Keratinocyte (primary cell): ENCODE measurements around the gene GLDN. TPM values are rescaled to one million over a fixed set of nuclear protein-coding genes. Genes with fewer than 3 reads are reported as not detected.

ENCODE experiments used
- DNase-seq: peaks from one replicate; pipeline ENCODE4 v3.0.0-alpha.2; 2011; ENCODE audit warnings: low read depth, missing footprints, low spot score
- FAIRE-seq: peaks from 2 replicates; lab custom pipeline; 2011; peaks lifted over from hg19 to GRCh38; lab: Jason Lieb, UNC
- H2AFZ ChIP-seq: 2 replicates; pipeline ENCODE4 v1.6.0; 2012; ENCODE audit warnings: low read length, control low read depth, inconsistent platforms; ENCODE audit not compliant: control insufficient read depth
- H3K27ac ChIP-seq: 2 replicates; pipeline ENCODE4 v1.5.1; 2011; ENCODE audit warnings: low read length; ENCODE audit not compliant: control insufficient read depth, insufficient read depth
- H3K27me3 ChIP-seq: 3 replicates; pipeline ENCODE4 v1.6.0; 2011; ENCODE audit warnings: low read length; ENCODE audit not compliant: control insufficient read depth, insufficient read depth; ENCODE audit errors: extremely low read depth
- H3K36me3 ChIP-seq, 2 experiments: 2 replicates in 1 of 2; 3 replicates in 1 of 2; pipeline ENCODE4 v1.5.1; 2011; ENCODE audit warnings: low read length in 2 of 2, mild to moderate bottlenecking in 1 of 2; ENCODE audit not compliant: control insufficient read depth in 2 of 2, insufficient read depth in 2 of 2; ENCODE audit errors: extremely low read depth in 1 of 2
- H3K4me1 ChIP-seq: 3 replicates; pipeline ENCODE4 v1.5.1; 2011; ENCODE audit warnings: low read length; ENCODE audit not compliant: control insufficient read depth, insufficient read depth; ENCODE audit errors: extremely low read depth
- H3K4me2 ChIP-seq: 3 replicates; pipeline ENCODE4 v1.6.0; 2011; ENCODE audit warnings: low read depth, low read length; ENCODE audit not compliant: control insufficient read depth, insufficient read depth; ENCODE audit errors: extremely low read depth
- H3K4me3 ChIP-seq, 3 experiments: fragments of 200-600 bp in 1 of 3; sonication (generic) in 1 of 3; 2 replicates in 2 of 3; 3 replicates in 1 of 3; pipeline ENCODE4 v1.5.1; 2011 to 2016; ENCODE audit warnings: low read length in 3 of 3, mild to moderate bottlenecking in 3 of 3, control low read depth in 2 of 3, inconsistent platforms in 1 of 3, low read depth in 1 of 3, mixed read lengths in 1 of 3, mixed run types in 1 of 3, moderate library complexity in 1 of 3; ENCODE audit not compliant: control insufficient read depth in 2 of 3, insufficient read depth in 2 of 3; ENCODE audit errors: extremely low read depth in 1 of 3
- H3K79me2 ChIP-seq: 2 replicates; pipeline ENCODE4 v1.6.0; 2012; ENCODE audit warnings: low read length; ENCODE audit not compliant: control insufficient read depth, insufficient read depth
- H3K9ac ChIP-seq: 3 replicates; pipeline ENCODE4 v1.6.0; 2011; ENCODE audit warnings: low read length; ENCODE audit not compliant: control insufficient read depth, insufficient read depth; ENCODE audit errors: extremely low read depth
- H3K9me1 ChIP-seq: 3 replicates; pipeline ENCODE4 v1.6.0; 2011; ENCODE audit warnings: low read length; ENCODE audit not compliant: control insufficient read depth, insufficient read depth; ENCODE audit errors: extremely low read depth
- H3K9me3 ChIP-seq: 2 replicates; pipeline ENCODE4 v1.5.1; 2012; ENCODE audit warnings: low read depth, low read length; ENCODE audit not compliant: control insufficient read depth
- H4K20me1 ChIP-seq: 3 replicates; pipeline ENCODE4 v1.6.0; 2011; ENCODE audit warnings: low read length; ENCODE audit not compliant: control insufficient read depth, insufficient read depth; ENCODE audit errors: extremely low read depth
- CTCF ChIP-seq, 3 experiments: IDR thresholded peaks in 1 of 3; conservative IDR thresholded peaks in 1 of 3; optimal IDR thresholded peaks in 1 of 3; 2 replicates in 2 of 3; 3 replicates in 1 of 3; pipeline versions ENCODE3 to v1.5.1; 2011; ENCODE audit warnings: low read length in 3 of 3, mild to moderate bottlenecking in 3 of 3, moderate library complexity in 2 of 3, control low read depth in 1 of 3, inconsistent platforms in 1 of 3; ENCODE audit not compliant: insufficient read depth in 2 of 3; ENCODE audit errors: extremely low read depth in 1 of 3
- EZH2 ChIP-seq: IDR thresholded peaks from one replicate; pipeline ENCODE4 v1.6.1; 2012; ENCODE audit warnings: inconsistent platforms, mild to moderate bottlenecking, low read length, moderate library complexity
- dilution Hi-C: fragments of 300-500 bp; cut with MboI; formaldehyde crosslinking; loops from one replicate; pipeline ENCODE4 v1.7.0; 2020; ENCODE audit warnings: low sequenced_read_pairs; ENCODE audit not compliant: extremely low pct_ligation_motif_present
- polyA plus RNA-seq, 5 experiments: library from polyadenylated mRNA; depleted of rRNA in 3 of 5; stranded (reverse) in 3 of 5; stranded (forward) in 1 of 5; unstranded in 1 of 5; fragments of >200 nt; gene quantifications; 1 replicate in 1 of 5; 2 replicates in 3 of 5; 3 replicates in 1 of 5; pipeline versions ENCODE4 v1.2.1 to v1.2.3, GENCODE V29; 2011 to 2012; ENCODE audit warnings: missing spikeins in 2 of 5, low read depth in 1 of 5, low replicate concordance in 1 of 5

Gene GLDN
- polyA plus RNA-seq, 1 donor (not counting 4 experiments of a cell fraction or from before 2014, with no cell fraction given): 0.09 TPM

DNA sequence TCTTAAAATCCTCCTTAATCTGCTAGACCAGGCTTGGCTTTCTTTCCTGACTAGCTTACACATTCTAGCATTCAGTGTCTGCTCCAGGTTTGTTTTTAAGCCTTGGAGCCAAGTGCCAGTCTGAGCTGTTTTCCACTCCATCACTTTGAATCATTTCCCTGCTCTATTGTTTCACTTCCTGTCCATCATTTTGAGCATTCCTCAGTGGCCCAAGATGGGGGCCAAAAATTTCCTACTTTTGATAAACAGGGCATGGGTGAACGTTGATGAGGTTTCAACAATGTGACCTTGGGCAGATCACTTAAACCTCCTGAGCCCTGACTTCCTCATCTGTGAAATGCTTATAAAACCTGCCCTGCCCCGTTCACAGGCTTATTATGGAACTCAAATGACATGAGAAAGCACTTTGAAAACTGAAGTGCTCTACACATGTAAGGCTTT, 7.4 kb upstream of the GLDN start:
- Histone ChIP-seq H3K27me3 (no peaks in the 10 kb centered on the region), H3K9ac (no peak overlapping the region), H2AFZ (no peak overlapping the region), H3K27ac (no peak overlapping the region), H3K4me1 (no peaks in the 10 kb centered on the region), H3K9me3 (no peaks in the 10 kb centered on the region), H4K20me1 (no peaks in the 10 kb centered on the region), H3K36me3 (no peaks in the 10 kb centered on the region), H3K4me3 (no peak overlapping the region), H3K9me1 (no peaks in the 10 kb centered on the region), H3K79me2 (no peaks in the 10 kb centered on the region), H3K4me2 (no peak overlapping the region)
- no peak for FAIRE-seq
- dilution Hi-C loops: no loop called here
- TF ChIP-seq EZH2 (no peak), CTCF (optimal IDR thresholded peaks at IDR 0.05 in 1 of 3, IDR thresholded peaks at IDR 0.05 in 1 of 3, conservative IDR thresholded peaks at IDR 0.05 in 1 of 3; ENCODE audit: extremely low read depth in 1 of 3, insufficient read depth in 2 of 3, low read length in 3 of 3) (no peak)
- DNase-seq: no peak

GRCh38 chr15:51335087-51335486, 6.4 kb upstream of the GLDN start:
- no peak overlapping the region for H3K9ac ChIP-seq
- no peaks in the 10 kb centered on the region for H3K4me1 ChIP-seq
- H3K9me1 ChIP-seq: no peaks in the 10 kb centered on the region
- no peaks in the 10 kb centered on the region for H3K9me3 ChIP-seq
- H3K27ac ChIP-seq: no peak overlapping the region
- H4K20me1 ChIP-seq: no peaks in the 10 kb centered on the region
- no peaks in the 10 kb centered on the region for H3K36me3 ChIP-seq
- no peak overlapping the region for H3K4me3 ChIP-seq
- FAIRE-seq (no peak), DNase-seq (no peak)
- dilution Hi-C loops: no loop called here
- H3K79me2 ChIP-seq: no peaks in the 10 kb centered on the region
- H2AFZ ChIP-seq: no peak overlapping the region
- TF ChIP-seq CTCF (optimal IDR thresholded peaks at IDR 0.05 in 1 of 3, IDR thresholded peaks at IDR 0.05 in 1 of 3, conservative IDR thresholded peaks at IDR 0.05 in 1 of 3; ENCODE audit: extremely low read depth in 1 of 3, insufficient read depth in 2 of 3, low read length in 3 of 3): no peak
- no peak for TF ChIP-seq EZH2
- no peak overlapping the region for H3K4me2 ChIP-seq
- H3K27me3 ChIP-seq: peaks cover 2% of the 10 kb centered on the region
